GM13976 (cell line): ENCODE data around the gene GPC5.

Source experiments
- DNase-seq: peaks from one replicate; pipeline ENCODE4 v3.0.0; 2012; ENCODE audit warnings: low spot score
- CTCF ChIP-seq: IDR thresholded peaks from 2 replicates; pipeline ENCODE4 v1.5.1; 2012; ENCODE audit warnings: borderline replicate concordance, mild to moderate bottlenecking; ENCODE audit not compliant: insufficient read depth; ENCODE audit errors: extremely low read depth, missing control alignments, control extremely low read depth
- in situ Hi-C: fragments of 300-500 bp; cut with MboI; formaldehyde crosslinking; loops from one replicate; pipeline ENCODE4 v1.12.0; 2022; ENCODE audit warnings: low sequenced_read_pairs, mixed read lengths, inconsistent platforms; ENCODE audit not compliant: unreplicated experiment

GPC5 gene

GRCh38 chr13:91740756-91741155 lies 342.3 kb downstream of the GPC5 start:
- TF ChIP-seq CTCF: no peak
- in situ Hi-C loops: no loop called here
- DNase-seq: no peak

- in situ Hi-C loops: no loop called here
- no peak for DNase-seq
- TF ChIP-seq CTCF: no peak
These were observed 343.5 kb downstream of the GPC5 start for GRCh38 chr13:91741925-91742324.

- no peak for DNase-seq
- no peak for TF ChIP-seq CTCF
- in situ Hi-C loops: no loop called here
These were observed 345.9 kb downstream of the GPC5 start for GRCh38 chr13:91744284-91744683.

- in situ Hi-C loops: no loop called here
These were observed 347.5 kb downstream of the GPC5 start for GRCh38 chr13:91745967-91746366.

GRCh38 chr13:91747186-91747585 lies 348.8 kb downstream of the GPC5 start:
- in situ Hi-C loops: no loop called here
- TF ChIP-seq CTCF: no peak
- DNase-seq: no peak

More at GRCh38 chr13:91745967-91746366, 347.5 kb downstream of the GPC5 start:
- no peak for DNase-seq
- no peak for TF ChIP-seq CTCF

GRCh38 chr13:91748416-91749089 lies 350.1 kb downstream of the GPC5 start:
- TF ChIP-seq CTCF: no peak
- in situ Hi-C loops: no loop called here
- no peak for DNase-seq
